ENCODE measurements around the gene SLC35A3.

SLC35A3 gene

GRCh38 chr1:100023482-100023881, 53.7 kb downstream of the SLC35A3 start:
- TF ChIP-seq CTCF (IDR thresholded peaks at IDR 0.05): no peak
- no peaks in the 10 kb centered on the region for H3K4me1 Mint-ChIP-seq
- H3K9me3 Mint-ChIP-seq: no peaks in the 10 kb centered on the region
- no peak overlapping the region for H3K4me3 Mint-ChIP-seq
- no peaks in the 10 kb centered on the region for H3K36me3 Mint-ChIP-seq (ENCODE audit: low read depth)
- DNase-seq: no peak
- H3K27me3 Mint-ChIP-seq (ENCODE audit: low read depth, poor library complexity): no peaks in the 10 kb centered on the region
- H3K27ac Mint-ChIP-seq: no peak overlapping the region

GRCh38 chr1:100027212-100027611, 57.4 kb downstream of the SLC35A3 start:
- no peak for TF ChIP-seq CTCF (IDR thresholded peaks at IDR 0.05)
- no peaks in the 10 kb centered on the region for H3K27me3 Mint-ChIP-seq (ENCODE audit: low read depth, poor library complexity)

GRCh38 chr1:100028765-100029164, 59.0 kb downstream of the SLC35A3 start:
- Mint-ChIP-seq H3K9me3 (no peaks in the 10 kb centered on the region), H3K4me1 (no peaks in the 10 kb centered on the region), H3K4me3 (no peak overlapping the region), H3K27me3 (ENCODE audit: low read depth, poor library complexity) (no peaks in the 10 kb centered on the region), H3K36me3 (ENCODE audit: low read depth) (no peaks in the 10 kb centered on the region), H3K27ac (no peak overlapping the region)
- no peak for TF ChIP-seq CTCF (IDR thresholded peaks at IDR 0.05)
- no peak for DNase-seq

More at GRCh38 chr1:100027212-100027611, 57.4 kb downstream of the SLC35A3 start:
- H3K4me1 Mint-ChIP-seq: no peaks in the 10 kb centered on the region
- H3K27ac Mint-ChIP-seq: no peak overlapping the region
- H3K36me3 Mint-ChIP-seq (ENCODE audit: low read depth): no peaks in the 10 kb centered on the region
- H3K4me3 Mint-ChIP-seq: no peak overlapping the region
- no peak for DNase-seq
- H3K9me3 Mint-ChIP-seq: no peaks in the 10 kb centered on the region

- Mint-ChIP-seq H3K4me1 (peaks cover 27% of the 10 kb centered on the region), H3K36me3 (ENCODE audit: low read depth) (peaks cover 10% of the 10 kb centered on the region), H3K27me3 (ENCODE audit: low read depth, poor library complexity) (no peaks in the 10 kb centered on the region), H3K4me3 (no peak overlapping the region), H3K27ac (peak overlapping the region; percentile 24), H3K9me3 (no peaks in the 10 kb centered on the region)
- TF ChIP-seq CTCF (IDR thresholded peaks at IDR 0.05): peak; percentile 35
- DNase-seq: no peak
These were observed 64.7 kb downstream of the SLC35A3 start for GRCh38 chr1:100034470-100034869.

- H3K4me3 Mint-ChIP-seq: peak overlapping the region; percentile 76
- peaks cover 35% of the 10 kb centered on the region for H3K4me1 Mint-ChIP-seq
- no peaks in the 10 kb centered on the region for H3K27me3 Mint-ChIP-seq (ENCODE audit: low read depth, poor library complexity)
- no peak for DNase-seq
- peaks cover 10% of the 10 kb centered on the region for H3K36me3 Mint-ChIP-seq (ENCODE audit: low read depth)
- TF ChIP-seq CTCF (IDR thresholded peaks at IDR 0.05): no peak
- no peaks in the 10 kb centered on the region for H3K9me3 Mint-ChIP-seq
- H3K27ac Mint-ChIP-seq: no peak overlapping the region
These were observed 65.4 kb downstream of the SLC35A3 start for GRCh38 chr1:100035214-100035613.
